ENCODE data around the gene BMP7.
"Not testable (repeated sequence)": the region's sequence is repeated elsewhere in the genome, so short reads cannot be mapped to it uniquely, and the experiment has no call there.

Gene BMP7

GRCh38 chr20:57248132-57248797 lies 18.2 kb downstream of the BMP7 start:
- DNase-seq = no peak

- no peak for DNase-seq
These were observed 19.0 kb downstream of the BMP7 start for GRCh38 chr20:57247292-57247965.

- no peak for DNase-seq
These were observed 20.4 kb downstream of the BMP7 start for GRCh38 chr20:57245997-57246396.

GRCh38 chr20:57244627-57245214 lies 21.7 kb downstream of the BMP7 start:
- no peak for DNase-seq

GRCh38 chr20:57244221-57244585 lies 22.2 kb downstream of the BMP7 start:
- DNase-seq = no peak

GRCh38 chr20:57243480-57244220 lies 22.8 kb downstream of the BMP7 start:
- no peak for DNase-seq

GRCh38 chr20:57242414-57242813 lies 24.0 kb downstream of the BMP7 start:
- no peak for DNase-seq

- no peak for DNase-seq
These were observed 25.0 kb downstream of the BMP7 start for GRCh38 chr20:57241363-57241991.

GRCh38 chr20:57240581-57241362 lies 25.7 kb downstream of the BMP7 start:
- no peak for DNase-seq

- DNase-seq = not testable (repeated sequence)
These were observed 26.7 kb downstream of the BMP7 start for GRCh38 chr20:57239725-57240124.

- DNase-seq = not testable (repeated sequence)
These were observed 27.1 kb downstream of the BMP7 start for GRCh38 chr20:57239324-57239723.

GRCh38 chr20:57238089-57238488 lies 28.4 kb downstream of the BMP7 start:
- DNase-seq = no peak

- DNase-seq = no peak
These were observed 28.9 kb downstream of the BMP7 start for GRCh38 chr20:57237585-57237953.

- DNase-seq = no peak
These were observed 29.4 kb downstream of the BMP7 start for GRCh38 chr20:57236813-57237584.

- DNase-seq = no peak
These were observed 31.7 kb downstream of the BMP7 start for GRCh38 chr20:57234556-57235251.

GRCh38 chr20:57231951-57232428 lies 34.5 kb downstream of the BMP7 start:
- no peak for DNase-seq

- DNase-seq = no peak
These were observed 35.3 kb downstream of the BMP7 start for GRCh38 chr20:57231161-57231560.

- no peak for DNase-seq
These were observed 36.2 kb downstream of the BMP7 start for GRCh38 chr20:57230247-57230646.

GRCh38 chr20:57229490-57229889 lies 37.0 kb downstream of the BMP7 start:
- no peak for DNase-seq

- DNase-seq = no peak
These were observed 40.6 kb downstream of the BMP7 start for GRCh38 chr20:57225830-57226229.

- no peak for DNase-seq
These were observed 41.2 kb downstream of the BMP7 start for GRCh38 chr20:57225197-57225733.

Data from GDM1 (cell line).